H1 (cell line): ENCODE measurements around the gene HOXB5. TPM values are rescaled to one million over a fixed set of nuclear protein-coding genes. Genes with fewer than 3 reads are reported as not detected.

Experiments
- CBX5 ChIP-seq: fragments of 300-800, 300-1000 bp; sonication (generic); IDR thresholded peaks from 2 replicates; pipeline ENCODE4 v1.7.1; 2016; ENCODE audit warnings: antibody characterized with exemption, low read length, low read depth
- CREB1 ChIP-seq: IDR thresholded peaks from 2 replicates; pipeline ENCODE4 v1.6.1; 2012; ENCODE audit warnings: inconsistent platforms
- CTCF ChIP-seq, 3 experiments: IDR thresholded peaks; 1 replicate in 2 of 3; 2 replicates in 1 of 3; pipeline versions ENCODE4 v1.5.1 to v1.6.1; 2011; ENCODE audit warnings: low read length in 3 of 3, mild to moderate bottlenecking in 3 of 3, inconsistent platforms in 2 of 3, low read depth in 1 of 3, moderate library complexity in 1 of 3; ENCODE audit not compliant: insufficient read depth in 1 of 3; ENCODE audit errors: control extremely low read depth in 1 of 3
- EP300 ChIP-seq, 2 experiments: IDR thresholded peaks; 1 replicate in 1 of 2; 2 replicates in 1 of 2; pipeline ENCODE4 v1.6.1; 2011 to 2012; ENCODE audit warnings: low read depth in 2 of 2, low read length in 2 of 2, mild to moderate bottlenecking in 2 of 2, borderline replicate concordance in 1 of 2, inconsistent platforms in 1 of 2, moderate library complexity in 1 of 2
- EZH2 ChIP-seq: fragments of 200-600 bp; sonication (generic); IDR thresholded peaks from 2 replicates; pipeline ENCODE4 v1.7.1; 2012; ENCODE audit warnings: low read depth, mild to moderate bottlenecking, moderate library complexity, low read length, inconsistent platforms; ENCODE audit not compliant: severe bottlenecking
- RNF2 ChIP-seq: fragments of 200-900, 300-1000 bp; sonication (generic); IDR thresholded peaks from 2 replicates; pipeline ENCODE4 v1.7.1; 2016; ENCODE audit warnings: borderline replicate concordance, low read depth, mild to moderate bottlenecking, antibody characterized with exemption, low read length; ENCODE audit not compliant: poor library complexity, severe bottlenecking; ENCODE audit errors: missing control alignments
- SIX5 ChIP-seq: IDR thresholded peaks from 2 replicates; pipeline ENCODE4 v1.6.1; 2011; ENCODE audit warnings: mild to moderate bottlenecking, low read depth, low read length
- SP2 ChIP-seq: IDR thresholded peaks from 2 replicates; pipeline ENCODE4 v1.6.1; 2012; ENCODE audit warnings: mild to moderate bottlenecking, low read length, inconsistent platforms
- polyA plus RNA-seq, 7 experiments: library from polyadenylated mRNA; depleted of rRNA in 3 of 7; stranded (reverse) in 5 of 7; unstranded in 2 of 7; fragments of >200 nt in 5 of 7; fragments of 200-250 nt in 2 of 7; gene quantifications; 1 replicate in 5 of 7; 2 replicates in 1 of 7; 4 replicates in 1 of 7; pipeline versions ENCODE4 v1.2.1 to v1.2.3, GENCODE V29; 2011 to 2013; ENCODE audit warnings: missing spikeins in 2 of 7, mixed read lengths in 2 of 7
- total RNA-seq: library from RNA; stranded (reverse); fragmentation: NEBNext Ultra II Directional; extraction: Animal tissue kit (Norgen Biotek cat#: 25700); gene quantifications from 2 replicates; pipeline ENCODE4 v1.2.1, GENCODE V29; 2021

HOXB5 gene
- total and polyA plus RNA-seq, 2 of the 8 experiments (the other 6 are each of a cell fraction or from before 2014, with no cell fraction given): not detected

DNA sequence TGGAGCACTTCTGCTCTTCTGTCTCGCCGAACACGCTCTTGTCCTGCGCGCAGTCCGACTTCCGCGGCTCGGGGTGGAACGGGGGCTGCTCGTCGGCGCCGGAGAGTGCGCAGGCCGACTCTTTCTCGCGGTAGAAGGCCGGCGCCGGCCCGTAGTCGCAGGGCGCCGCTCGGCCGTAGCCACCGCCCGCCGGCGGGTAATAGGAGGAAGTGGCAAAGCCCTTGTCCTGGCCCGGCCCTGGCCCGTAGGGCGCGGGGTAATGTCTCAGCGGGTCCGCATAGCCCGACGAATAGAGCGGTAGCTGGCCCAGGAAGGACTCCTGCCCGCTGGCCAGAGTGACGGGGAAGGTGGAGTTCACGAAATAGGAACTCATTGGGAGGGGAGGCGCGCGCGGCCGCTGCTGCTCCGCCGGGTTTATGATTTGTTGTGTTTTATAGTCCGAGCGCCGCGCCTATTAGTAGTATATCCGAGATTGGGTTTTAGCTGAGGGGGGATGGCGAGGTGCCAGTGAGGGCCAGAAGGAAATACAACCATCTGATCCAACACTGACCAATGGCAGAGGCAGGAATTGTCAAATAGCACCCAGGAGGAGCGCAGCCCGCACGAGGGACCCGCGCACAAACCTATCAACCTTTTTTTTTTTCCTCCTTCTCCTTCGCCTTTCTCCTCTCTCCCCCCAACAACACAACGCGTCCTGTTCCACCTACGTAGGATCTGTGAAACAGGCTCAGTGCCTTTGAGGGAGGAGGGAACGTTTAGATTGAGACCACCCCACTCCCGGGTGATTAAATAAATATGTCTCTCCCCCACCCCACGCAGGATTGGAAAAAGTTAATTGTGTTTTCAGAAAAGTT lies 4.4 kb upstream of the HOXB5 start (continued):
- no peak for TF ChIP-seq SP2
- TF ChIP-seq RNF2: peak; percentile 89
- no peak for TF ChIP-seq CREB1
- no peak for TF ChIP-seq SIX5
- TF ChIP-seq CTCF (IDR thresholded peaks at IDR 0.05; ENCODE audit: control extremely low read depth in 1 of 3, insufficient read depth in 1 of 3, low read depth in 1 of 3, low read length in 3 of 3): peak in 1 of 3 experiments; percentile 5; a peak in 1 of 4 replicates
- peak; percentile 100 for TF ChIP-seq EZH2
- no peak for TF ChIP-seq CBX5
- TF ChIP-seq EP300 (IDR thresholded peaks at IDR 0.05; ENCODE audit: borderline replicate concordance in 1 of 2, low read depth in 2 of 2, low read length in 2 of 2): no peak
